ENCODE data around the gene ELP4. TPM values are rescaled to one million over a fixed set of nuclear protein-coding genes. Genes with fewer than 3 reads are reported as not detected.
A peak's percentile ranks its signal among the peaks of the same experiment; 100 is the strongest.

ELP4 gene
- 37.2 and 90.3 TPM in 2 replicates for total RNA-seq (2011; cell fraction: chromatin; rRNA removed; ENCODE audit: low replicate concordance)
- 25.0 and 27.9 TPM in 2 replicates for total RNA-seq (2011; cell fraction: nucleolus; rRNA removed)
- total RNA-seq (2011; cell fraction: nucleoplasm; rRNA removed), result 52.5 and 116 TPM in 2 replicates
- total RNA-seq (2014; rRNA removed), result 25.5 and 28.7 TPM in 2 replicates
- total RNA-seq (2014; rRNA removed; fragmentation: Illumina TruSeq; extraction: Trizol), result 37.6 and 39.0 TPM in 2 replicates
- total RNA-seq (2015; rRNA removed; fragmentation: Illumina TruSeq; extraction: Trizol), result 38.6 and 38.7 TPM in 2 replicates
- 24.1 and 27.8 TPM in 2 replicates for total RNA-seq (2021)
- 59.2 and 60.3 TPM in 2 replicates for polyA plus RNA-seq (2011; rRNA removed)
- polyA plus RNA-seq (2011; cell fraction: cytosol; rRNA removed), result 18.2 and 36.0 TPM in 2 replicates
- 16.1 and 28.3 TPM in 2 replicates for polyA plus RNA-seq (2011; cell fraction: nucleus; rRNA removed)
- polyA plus RNA-seq (2012), result 29.3 and 38.7 TPM in 2 replicates
- 34.8 and 43.7 TPM in 2 replicates for polyA plus RNA-seq (2014; fragmentation: Illumina TruSeq; extraction: Trizol)
- polyA plus RNA-seq (2014; fragmentation: Nextera tagmentation; extraction: Ambion mirVana), result 10 to 100 TPM; 47.3 to 59.5 TPM
- polyA plus RNA-seq (2014; rRNA removed), result 26.8 and 40.9 TPM in 2 replicates
- 52.9 and 73.6 TPM in 2 replicates for polyA minus RNA-seq (2011; rRNA and poly(A)+ RNA removed)
- polyA minus RNA-seq (2011; cell fraction: cytosol; rRNA and poly(A)+ RNA removed), result 17.2 and 29.0 TPM in 2 replicates
- polyA minus RNA-seq (2011; cell fraction: nucleus; rRNA and poly(A)+ RNA removed), result 78.0 and 156 TPM in 2 replicates
- percentile 66 among the genes with signal in this experiment for Bru-seq, nascent RNA
- percentile 73 among the genes with signal in this experiment for BruChase-seq, experiment 1, labeled RNA remaining after a 2-hour chase
- percentile 69 among the genes with signal in this experiment for BruChase-seq, experiment 2, labeled RNA remaining after a 6-hour chase
- long read RNA-seq, experiment 1, full-length matches to known transcripts, result 26 of 41 reads
- long read RNA-seq, experiment 1, partial matches to known transcripts, result 8 of 41 reads
- long read RNA-seq, experiment 1, other reads (novel, unspliced or antisense), result 7 of 41 reads
- long read RNA-seq, experiment 2, partial matches to known transcripts, result 8 of 28 reads
- long read RNA-seq, experiment 2, other reads (novel, unspliced or antisense), result 19 of 28 reads
- long read RNA-seq, experiment 3, full-length matches to known transcripts, result 32 of 35 reads
- long read RNA-seq, experiment 3, partial matches to known transcripts, result 0 of 35 reads
- long read RNA-seq, experiment 3, other reads (novel, unspliced or antisense), result 3 of 35 reads

- Histone ChIP-seq H3K4me1 (replicated peaks in 1 of 2; ENCODE audit: control insufficient read depth in 2 of 2, insufficient read depth in 2 of 2, low read length in 2 of 2) (peaks cover 0 to 6% of the 10 kb centered on the region in 2 experiments; a peak in 1 of 5 replicates), H3K9me3 (replicated peaks; ENCODE audit: control insufficient read depth, insufficient read depth, low read depth, low read length) (no peaks in the 10 kb centered on the region), H3K27me3 (ENCODE audit: control insufficient read depth in 2 of 2, insufficient read depth in 2 of 2, low read length in 2 of 2) (no peaks in the 10 kb centered on the region), H3K4me3 (peak within 1 kb of the TSS; percentile 94), H3K9ac (ENCODE audit: insufficient read depth in 1 of 2, low read depth in 2 of 2, low read length in 2 of 2) (peak within 1 kb of the TSS; percentile 93 to 97), H3K36me3 (ENCODE audit: control insufficient read depth, insufficient read depth, low read length) (peaks cover 17% of the 10 kb centered on the region; the same call in 2 of the 3 replicates), H3K4me2 (ENCODE audit: insufficient read depth, low read length) (peak within 1 kb of the TSS; percentile 93), H4K20me1 (replicated peaks; ENCODE audit: control insufficient read depth, insufficient read depth, low read length) (peaks cover 5% of the 10 kb centered on the region; the same call in 1 of the 2 replicates), H3K9me1 (ENCODE audit: control insufficient read depth, insufficient read depth, low read length) (no peaks in the 10 kb centered on the region), H2AFZ (ENCODE audit: low read depth, low read length) (peak within 1 kb of the TSS; percentile 92), H3K79me2 (ENCODE audit: control insufficient read depth, insufficient read depth, low read length) (peaks cover 97% of the 10 kb centered on the region), H3K27ac (ENCODE audit: extremely low read depth, low read depth, low read length) (peak within 1 kb of the TSS; percentile 93)
- peak; percentile 96 to 99 (median 97) for DNase-seq (ENCODE audit: extremely low read depth in 1 of 4, low spot score in 3 of 4)
- in situ Hi-C loops (cut with MboI) (no loop called here), intact Hi-C loops (cut with micrococcal nuclease) (loop anchor here (10.0 kb wide), 1 partner anchor 305 kb away; the partner anchor contains the start of gene PAX6)
- peak; percentile 95 for ATAC-seq
- BruUV-seq (replicated peaks), result TSS peak; percentile 59
- under 1% methylated on average over 47 of the region's 47 CpGs for WGBS (ENCODE audit: insufficient coverage, low coverage, missing lambda C conversion rate)
- POLR2A ChIA-PET, result interaction anchor here (0.8 to 1.0 kb wide), 2 partner anchors 15 to 17 kb away, joined by 3 to 5 read pairs; no protein-coding TSS in a partner anchor
- CTCF ChIA-PET (ENCODE audit: low intra/inter-chr PET ratio), result no interaction called here
- peak; percentile 95 for FAIRE-seq
- TF ChIP-seq ATF7 (IDR thresholded peaks at IDR 0.05) (peak; percentile 78), OTX1 (CRISPR knock-in tag; IDR thresholded peaks at IDR 0.05) (0 out of 2 replicates have a peak, but pooled peaks have one; percentile 12), COPS2 (conservative IDR thresholded peaks at IDR 0.05) (no peak), TFAP4 (CRISPR knock-in tag; IDR thresholded peaks at IDR 0.05; ENCODE audit: borderline replicate concordance) (peak; percentile 80; the same call in 1 of the 2 replicates), DMBX1 (CRISPR knock-in tag; IDR thresholded peaks at IDR 0.05; ENCODE audit: borderline replicate concordance) (no peak), ZNF324 (CRISPR knock-in tag; IDR thresholded peaks at IDR 0.05) (no peak), CUX1 (CRISPR knock-in tag; IDR thresholded peaks at IDR 0.05) (no peak)
Measured at GRCh38 chr11:31509429-31510345, at the start of gene ELP4, which contains the start of gene IMMP1L. ELP4 (plus strand) TSS chr11:31509767; CDS start chr11:31509785, 18 bp downstream. IMMP1L (minus strand) TSS chr11:31509622; CDS start chr11:31463276, 46,346 bp downstream.

Data from K562 (cell line).